B cell (primary cell): ENCODE measurements around the gene GLG1. TPM values are rescaled to one million over a fixed set of nuclear protein-coding genes. Genes with fewer than 3 reads are reported as not detected.

Source experiments
- ATAC-seq: fragments of 200-7000 bp; cut with Tn5 transposase; one replicate; pipeline ENCODE4 v1.10.0; 2021; ENCODE audit warnings: low read depth, mild to moderate bottlenecking, moderate number of reproducible peaks, moderate library complexity
- CTCF ChIA-PET: fragments of 350-600 bp; sonication (Branson Sonifier 250); formaldehyde crosslinking; loops from one replicate; lab custom pipeline; 2021; ENCODE audit warnings: antibody characterized with exemption, inconsistent platforms; lab: Charles Lee
- POLR2A ChIA-PET: fragments of 350-600 bp; sonication (Branson Sonifier 250); formaldehyde crosslinking; loops from one replicate; lab custom pipeline; 2021; ENCODE audit warnings: antibody characterized with exemption; lab: Charles Lee
- DNase-seq: peaks from one replicate; pipeline ENCODE4 v3.0.0; 2013
- H2AFZ ChIP-seq: 2 replicates; pipeline ENCODE4 v1.6.1; 2012; ENCODE audit warnings: mild to moderate bottlenecking, low read depth, low read length; ENCODE audit not compliant: insufficient read depth, poor library complexity, severe bottlenecking
- H3K27ac ChIP-seq, 2 donors: 1 replicate in 1 of 2; 2 replicates in 1 of 2; pipeline ENCODE4 v1.5.1; 2012 to 2013; ENCODE audit warnings: low read length in 2 of 2, mild to moderate bottlenecking in 2 of 2, moderate library complexity in 1 of 2
- H3K27me3 ChIP-seq, 4 experiments: fragments of 200-600 bp in 1 of 4; sonication (generic) in 1 of 4; replicated peaks in 1 of 4; 1 replicate in 2 of 4; 2 replicates in 2 of 4; pipeline versions ENCODE4 v1.6.1 to v1.7.0; 2013 to 2016; ENCODE audit warnings: low read length in 3 of 4, mild to moderate bottlenecking in 2 of 4, mixed read lengths in 1 of 4, moderate library complexity in 1 of 4; ENCODE audit not compliant: insufficient read depth in 4 of 4, control insufficient read depth in 3 of 4; ENCODE audit errors: control extremely low read depth in 1 of 4
- H3K36me3 ChIP-seq, 2 experiments: replicated peaks in 1 of 2; 1 replicate in 1 of 2; 2 replicates in 1 of 2; pipeline versions ENCODE4 v1.6.1 to v1.7.1; 2013; ENCODE audit warnings: low read length in 1 of 2; ENCODE audit not compliant: insufficient read depth in 2 of 2, control insufficient read depth in 1 of 2; ENCODE audit errors: control extremely low read depth in 1 of 2, extremely low read depth in 1 of 2
- H3K4me1 ChIP-seq, 2 donors: fragments of 200-600 bp in 1 of 2; sonication (generic) in 1 of 2; 1 replicate in 1 of 2; 2 replicates in 1 of 2; pipeline versions ENCODE4 v1.5.1 to v1.6.1; 2013 to 2017; ENCODE audit warnings: low read length in 2 of 2; ENCODE audit not compliant: control insufficient read depth in 2 of 2, insufficient read depth in 2 of 2
- H3K4me2 ChIP-seq: replicated peaks from 2 replicates; pipeline ENCODE3; 2012; ENCODE audit warnings: mild to moderate bottlenecking, low read depth, low read length; ENCODE audit not compliant: poor library complexity, severe bottlenecking
- H3K4me3 ChIP-seq, 5 experiments: fragments of 200-600 bp in 1 of 5; sonication (generic) in 1 of 5; 1 replicate in 3 of 5; 2 replicates in 2 of 5; pipeline versions ENCODE4 v1.5.1 to v1.7.0; 2011 to 2016; ENCODE audit warnings: low read length in 4 of 5, mild to moderate bottlenecking in 4 of 5, low read depth in 2 of 5, control low read depth in 1 of 5, moderate library complexity in 1 of 5; ENCODE audit not compliant: insufficient read depth in 1 of 5; ENCODE audit errors: control extremely low read depth in 1 of 5, extremely low read depth in 1 of 5
- H3K79me2 ChIP-seq: fragments of 200-600 bp; sonication (generic); one replicate; pipeline ENCODE4 v1.6.0; 2016; ENCODE audit warnings: low read length; ENCODE audit not compliant: control insufficient read depth, insufficient read depth
- H3K9ac ChIP-seq: fragments of 200-600 bp; sonication (generic); 2 replicates; pipeline ENCODE4 v1.6.1; 2017; ENCODE audit warnings: mild to moderate bottlenecking, low read length, moderate library complexity
- H3K9me3 ChIP-seq, 3 donors: one replicate each; pipeline versions ENCODE4 v1.6.1 to v1.7.1; 2013; ENCODE audit warnings: low read length in 2 of 3; ENCODE audit not compliant: control insufficient read depth in 2 of 3, insufficient read depth in 1 of 3; ENCODE audit errors: control extremely low read depth in 1 of 3
- H4K20me1 ChIP-seq: 2 replicates; pipeline ENCODE4 v1.6.0; 2012; ENCODE audit warnings: mild to moderate bottlenecking, low read length; ENCODE audit not compliant: insufficient read depth, control insufficient read depth, poor library complexity, severe bottlenecking
- H3K27ac Mint-ChIP-seq: one replicate; pipeline ENCODE4 v1.8.0; 2021; ENCODE audit warnings: mixed read lengths
- H3K27me3 Mint-ChIP-seq: one replicate; pipeline ENCODE4 v1.8.0; 2021; ENCODE audit warnings: mixed read lengths
- H3K4me1 Mint-ChIP-seq: one replicate; pipeline ENCODE4 v1.8.0; 2021; ENCODE audit warnings: mixed read lengths
- H3K4me3 Mint-ChIP-seq: one replicate; pipeline ENCODE4 v1.8.0; 2021; ENCODE audit warnings: mixed read lengths
- H3K9me3 Mint-ChIP-seq: one replicate; pipeline ENCODE4 v1.8.0; 2022; ENCODE audit warnings: mixed read lengths; ENCODE audit not compliant: insufficient read depth
- CTCF ChIP-seq: fragments of 200-600 bp; IDR thresholded peaks from one replicate; pipeline ENCODE4 v1.8.0; 2022; ENCODE audit warnings: antibody characterized with exemption, mild to moderate bottlenecking
- EZH2 ChIP-seq: IDR thresholded peaks from 2 replicates; pipeline ENCODE4 v1.6.1; 2012; ENCODE audit warnings: borderline replicate concordance, low read depth, mild to moderate bottlenecking, moderate library complexity, low read length; ENCODE audit not compliant: insufficient read depth, poor library complexity, severe bottlenecking
- WGBS: methylation state at CpG from one replicate; pipeline ENCODE4 v1.1.5; 2013; ENCODE audit warnings: missing lambda C conversion rate; ENCODE audit not compliant: insufficient coverage; 5-methylcytosine and 5-hydroxymethylcytosine counted together
- intact Hi-C: fragments of 100-400 bp; cut with micrococcal nuclease; formaldehyde crosslinking; loops from one replicate; pipeline ENCODE4 v1.10.0; 2022
- polyA plus RNA-seq: library from polyadenylated mRNA; depleted of rRNA; stranded (reverse); fragments of >200 nt; gene quantifications from 2 replicates; pipeline ENCODE4 v1.2.3, GENCODE V29; 2012
- total RNA-seq, 2 donors: library from RNA; stranded (reverse); fragments of 120-200 nt in 1 of 2; gene quantifications; 1 replicate in 1 of 2; 2 replicates in 1 of 2; pipeline versions ENCODE4 v1.2.3 to v1.2.4, GENCODE V29; 2013 to 2022

Gene GLG1
- total and polyA plus RNA-seq, 2 donors (not counting 1 experiment from before 2014, with no cell fraction given) = 28.3 to 114 TPM

DNA sequence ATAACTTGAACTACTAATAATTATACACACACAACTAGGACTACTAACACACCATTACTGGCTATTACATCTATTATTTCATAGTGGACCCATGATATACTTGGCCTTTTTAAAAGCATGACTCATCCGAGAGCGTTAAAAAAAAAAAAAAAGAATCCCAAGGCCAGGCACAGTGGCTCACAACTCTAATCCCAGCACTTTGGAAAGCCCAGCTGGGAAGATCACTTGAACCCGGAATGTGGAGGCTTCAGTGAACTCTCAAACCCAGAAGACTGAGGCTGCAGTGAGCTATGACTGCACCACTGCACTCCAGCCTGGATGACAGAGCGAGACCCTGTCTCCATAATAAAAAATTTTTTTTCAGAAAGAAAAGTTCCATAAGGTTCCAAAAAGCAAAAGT lies 3.1 kb downstream of the GLG1 start:
- Histone ChIP-seq H3K36me3 (peaks cover 0 to 3% of the 10 kb centered on the region in 2 experiments), H3K4me2 (no peak overlapping the region), H3K9me3 (peaks cover 0 to 3% (median 0%) of the 10 kb centered on the region in 3 donors), H3K27me3 (no peaks in the 10 kb centered on the region), H3K27ac (no peak overlapping the region), H3K79me2 (peaks cover 84% of the 10 kb centered on the region), H3K4me3 (no peak overlapping the region), H2AFZ (no peak overlapping the region), H3K4me1 (peaks cover 43 to 44% of the 10 kb centered on the region in 2 donors), H3K9ac (no peak overlapping the region), H4K20me1 (no peaks in the 10 kb centered on the region)
- DNase-seq = no peak
- no peaks in the 10 kb centered on the region for H3K27me3 Mint-ChIP-seq
- intact Hi-C loops = no loop called here
- no peaks in the 10 kb centered on the region for H3K9me3 Mint-ChIP-seq
- TF ChIP-seq EZH2 (no peak), CTCF (no peak)
- H3K4me3 Mint-ChIP-seq = no peak overlapping the region
- ChIA-PET CTCF (no interaction called here), POLR2A (no interaction called here)
- no peak overlapping the region for H3K27ac Mint-ChIP-seq
- WGBS = 97% methylated on average over 3 of the region's 4 CpGs
- no peak for ATAC-seq
- H3K4me1 Mint-ChIP-seq = peaks cover 62% of the 10 kb centered on the region

- peaks cover 37 to 38% of the 10 kb centered on the region in 2 donors for H3K4me1 ChIP-seq
- peak overlapping the region; percentile 17 for H3K9ac ChIP-seq
- H3K4me2 ChIP-seq = peak overlapping the region; percentile 53
These were observed 5.6 kb downstream of the GLG1 start for GRCh38 chr16:74601126-74601871.

More at GRCh38 chr16:74601126-74601871, 5.6 kb downstream of the GLG1 start:
- Mint-ChIP-seq H3K4me3 (peak overlapping the region; percentile 34), H3K4me1 (peaks cover 57% of the 10 kb centered on the region), H3K27me3 (no peaks in the 10 kb centered on the region), H3K27ac (peak overlapping the region; percentile 37), H3K9me3 (no peaks in the 10 kb centered on the region)
- Histone ChIP-seq H3K79me2 (peaks cover 97% of the 10 kb centered on the region), H3K27me3 (no peaks in the 10 kb centered on the region), H3K27ac (peak overlapping the region in 1 of 2 donors; percentile 70), H2AFZ (peak overlapping the region; percentile 0), H3K9me3 (peaks cover 0 to 3% (median 0%) of the 10 kb centered on the region in 3 donors), H4K20me1 (peaks cover 19% of the 10 kb centered on the region), H3K36me3 (peaks cover 0 to 6% of the 10 kb centered on the region in 2 experiments), H3K4me3 (peak overlapping the region in 1 of 5 experiments; percentile 16)
- DNase-seq = peak; percentile 36
- intact Hi-C loops = no loop called here
- TF ChIP-seq CTCF (no peak), EZH2 (no peak)
- CTCF ChIA-PET = interaction anchor here (0.8 kb wide), 1 partner anchor 14 kb away, joined by 5 read pairs; no protein-coding TSS in a partner anchor
- peak; percentile 57 for ATAC-seq
- WGBS = 90% methylated on average over 3 of the region's 9 CpGs
- POLR2A ChIA-PET = no interaction called here
